Kidney epithelial cell (primary cell): Measurements from ENCODE around the gene ASB2. TPM values are rescaled to one million over a fixed set of nuclear protein-coding genes. Genes with fewer than 3 reads are reported as not detected.

ENCODE experiments used
- DNase-seq: peaks from one replicate; pipeline ENCODE4 v3.0.0-alpha.2; 2010; ENCODE audit warnings: low read depth
- H3K27me3 ChIP-seq: 2 replicates; pipeline ENCODE4 v1.6.0; 2011; ENCODE audit warnings: low read length; ENCODE audit not compliant: control insufficient read depth, insufficient read depth
- H3K36me3 ChIP-seq: 2 replicates; pipeline ENCODE4 v1.5.1; 2011; ENCODE audit warnings: low read length; ENCODE audit not compliant: control insufficient read depth, insufficient read depth
- H3K4me3 ChIP-seq: 2 replicates; pipeline ENCODE4 v1.5.1; 2011; ENCODE audit warnings: low read depth, mild to moderate bottlenecking, control low read depth, low read length
- CTCF ChIP-seq: IDR thresholded peaks from 2 replicates; pipeline ENCODE4 v1.5.1; 2011; ENCODE audit warnings: mild to moderate bottlenecking, moderate library complexity, low read length, control low read depth, inconsistent platforms; ENCODE audit not compliant: insufficient read depth, poor library complexity, severe bottlenecking
- total RNA-seq: library from RNA; depleted of rRNA; stranded (reverse); fragments of >200 nt; gene quantifications from 2 replicates; pipeline ENCODE4 v1.2.3, GENCODE V29; 2015

ASB2 gene
- total RNA-seq, 1 donor from 2014 or later: 7.4 TPM

DNA sequence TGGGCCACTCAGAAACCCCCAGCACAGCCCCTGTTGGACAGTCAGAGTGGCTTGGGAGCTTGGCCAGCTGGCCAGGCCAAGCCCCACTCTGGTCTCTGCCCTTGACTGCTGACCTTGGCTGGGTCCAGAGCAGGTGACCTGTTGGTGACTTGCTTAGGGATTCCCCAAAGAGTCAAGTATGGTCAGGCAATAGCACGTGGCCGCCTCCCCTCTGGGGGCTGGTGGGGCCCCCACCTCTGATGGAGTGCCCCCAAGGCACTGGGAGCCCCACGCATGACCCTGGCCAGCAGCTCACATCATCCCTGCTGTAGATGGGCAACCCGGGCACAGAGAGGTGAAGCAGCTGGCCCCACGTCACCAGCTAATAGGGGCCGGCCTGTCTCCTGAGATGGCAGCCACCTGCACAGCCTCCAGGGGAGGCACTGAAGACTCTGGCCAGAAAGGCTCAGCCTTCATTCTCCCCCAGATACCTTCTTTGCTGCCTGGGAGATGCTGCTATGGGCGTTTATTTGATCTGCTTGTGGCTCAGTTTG, 22.6 kb upstream of the ASB2 start:
- TF ChIP-seq CTCF: no peak
- H3K36me3 ChIP-seq: no peaks in the 10 kb centered on the region
- no peak overlapping the region for H3K4me3 ChIP-seq
- DNase-seq: no peak
- peaks cover 2% of the 10 kb centered on the region for H3K27me3 ChIP-seq

- no peak overlapping the region for H3K4me3 ChIP-seq
- no peak for TF ChIP-seq CTCF
- no peak for DNase-seq
- H3K36me3 ChIP-seq: no peaks in the 10 kb centered on the region
- peaks cover 2% of the 10 kb centered on the region for H3K27me3 ChIP-seq
Observed at GRCh38 chr14:93997916-93998870, 21.8 kb upstream of the ASB2 start.

DNA sequence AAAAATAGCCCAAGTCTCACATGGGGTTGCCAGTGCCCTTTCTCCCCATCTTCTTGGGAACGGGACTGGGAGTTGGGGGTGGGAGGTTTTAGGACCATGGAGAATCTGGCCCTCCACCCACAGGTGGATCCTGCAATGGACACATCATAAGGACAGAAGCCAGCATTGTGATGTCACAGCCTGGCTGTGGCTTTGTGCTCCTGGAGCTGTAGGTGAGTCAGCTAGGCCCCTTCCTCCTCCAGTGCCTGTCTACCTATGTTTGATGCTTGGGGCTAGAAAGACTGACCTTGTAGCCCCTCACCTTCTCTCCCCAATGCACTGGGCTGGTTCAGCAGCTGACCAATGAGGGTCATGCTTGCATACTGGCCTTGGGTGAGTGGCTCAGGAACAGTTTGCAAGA, 20.7 kb upstream of the ASB2 start, which contains the start of gene CCDC197:
TSS of gene CCDC197 (plus strand) at position 220 of the 400 bp plus-strand sequence. CDS start 831 bp downstream, outside the sequence.
- no peak within 1 kb of the TSS for H3K4me3 ChIP-seq
- no peak for DNase-seq
- H3K27me3 ChIP-seq: peaks cover 2% of the 10 kb centered on the region
- TF ChIP-seq CTCF: no peak
- no peaks in the 10 kb centered on the region for H3K36me3 ChIP-seq

DNA sequence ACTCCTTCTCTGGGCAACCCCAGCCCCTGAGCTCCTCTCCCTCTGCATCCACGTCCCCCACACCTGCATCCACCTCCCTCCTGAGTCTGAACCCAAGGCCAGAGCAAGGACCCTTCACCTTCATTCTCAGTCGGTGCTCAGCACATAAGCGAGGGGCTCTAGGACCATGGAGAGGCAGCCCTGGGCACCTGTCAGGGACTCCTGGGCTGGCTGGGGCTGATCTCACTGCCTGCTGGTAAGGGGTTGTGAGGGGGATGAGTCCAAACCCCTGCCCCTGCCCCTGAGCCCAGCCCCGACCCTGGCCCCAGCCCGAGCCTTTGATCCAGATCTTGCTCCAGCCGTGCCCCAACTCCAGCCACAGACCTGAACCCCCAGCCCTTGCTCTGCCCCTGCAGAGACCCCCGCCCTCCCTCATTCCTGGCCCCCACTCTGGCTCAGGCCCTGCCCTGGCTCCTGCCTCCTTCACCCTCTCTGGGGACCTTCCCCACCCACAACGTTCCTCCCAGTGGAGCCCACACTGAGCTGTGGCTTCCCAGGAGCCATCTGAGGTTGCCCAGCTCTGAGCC, 19.8 kb upstream of the ASB2 start:
- Histone ChIP-seq H3K27me3 (peaks cover 1% of the 10 kb centered on the region), H3K4me3 (no peak overlapping the region), H3K36me3 (no peaks in the 10 kb centered on the region)
- no peak for TF ChIP-seq CTCF
- DNase-seq: no peak

GRCh38 chr14:93994919-93995682, 18.7 kb upstream of the ASB2 start:
- TF ChIP-seq CTCF: no peak

More at GRCh38 chr14:93994919-93995682, 18.7 kb upstream of the ASB2 start:
- H3K36me3 ChIP-seq: no peaks in the 10 kb centered on the region
- no peaks in the 10 kb centered on the region for H3K27me3 ChIP-seq
- H3K4me3 ChIP-seq: no peak overlapping the region
- peak; percentile 70 for DNase-seq
